Nephron progenitor cell (in vitro differentiated cells): ENCODE results near the gene TECPR2.
A peak's percentile ranks its signal among the peaks of the same experiment; 100 is the strongest.

ENCODE experiments used
- DNase-seq: peaks from one replicate; pipeline ENCODE4 v3.0.0; 2021
- H3K27ac Mint-ChIP-seq: 2 replicates; pipeline ENCODE4 v1.8.0; 2021; ENCODE audit warnings: mild to moderate bottlenecking, moderate library complexity, mixed read lengths
- H3K27me3 Mint-ChIP-seq: 2 replicates; pipeline ENCODE4 v1.8.0; 2021; ENCODE audit warnings: mild to moderate bottlenecking, low read depth, mixed read lengths; ENCODE audit not compliant: poor library complexity
- H3K36me3 Mint-ChIP-seq: 2 replicates; pipeline ENCODE4 v1.8.0; 2021; ENCODE audit warnings: low read depth, mixed read lengths
- H3K4me1 Mint-ChIP-seq: 2 replicates; pipeline ENCODE4 v1.8.0; 2021; ENCODE audit warnings: mixed read lengths
- H3K4me3 Mint-ChIP-seq: 2 replicates; pipeline ENCODE4 v1.8.0; 2021; ENCODE audit warnings: mild to moderate bottlenecking, moderate library complexity, mixed read lengths
- H3K9me3 Mint-ChIP-seq: 2 replicates; pipeline ENCODE4 v1.8.0; 2021; ENCODE audit warnings: mild to moderate bottlenecking, moderate library complexity, mixed read lengths
- CTCF ChIP-seq: fragments of 200-600 bp; sonication (generic); IDR thresholded peaks from 2 replicates; pipeline ENCODE4 v1.5.0; 2021; ENCODE audit warnings: antibody characterized with exemption

TECPR2 gene

DNA sequence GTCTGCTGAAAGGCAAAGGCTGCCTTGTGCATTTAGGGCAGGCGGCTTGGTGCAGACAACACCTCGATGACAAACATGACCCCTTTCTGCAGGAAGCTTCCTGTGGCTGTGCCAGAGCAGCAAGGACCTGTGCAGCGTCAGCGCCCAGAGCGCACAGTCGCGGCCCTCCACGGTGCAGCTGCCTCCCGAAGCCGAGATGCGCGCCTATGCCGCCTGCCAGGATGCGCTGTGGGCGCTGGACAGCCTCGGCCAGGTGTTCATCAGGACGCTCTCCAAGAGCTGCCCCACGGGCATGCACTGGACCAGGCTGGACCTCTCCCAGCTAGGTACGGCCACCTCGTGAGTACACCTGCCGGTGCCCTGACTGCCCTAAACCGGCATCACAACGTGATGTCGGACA lies 89.6 kb downstream of the TECPR2 start:
- TF ChIP-seq CTCF, result no peak
- Mint-ChIP-seq H3K4me3 (no peak overlapping the region), H3K27ac (no peak overlapping the region), H3K36me3 (peaks cover 44% of the 10 kb centered on the region), H3K9me3 (no peaks in the 10 kb centered on the region), H3K4me1 (no peaks in the 10 kb centered on the region), H3K27me3 (no peaks in the 10 kb centered on the region)
- no peak for DNase-seq

DNA sequence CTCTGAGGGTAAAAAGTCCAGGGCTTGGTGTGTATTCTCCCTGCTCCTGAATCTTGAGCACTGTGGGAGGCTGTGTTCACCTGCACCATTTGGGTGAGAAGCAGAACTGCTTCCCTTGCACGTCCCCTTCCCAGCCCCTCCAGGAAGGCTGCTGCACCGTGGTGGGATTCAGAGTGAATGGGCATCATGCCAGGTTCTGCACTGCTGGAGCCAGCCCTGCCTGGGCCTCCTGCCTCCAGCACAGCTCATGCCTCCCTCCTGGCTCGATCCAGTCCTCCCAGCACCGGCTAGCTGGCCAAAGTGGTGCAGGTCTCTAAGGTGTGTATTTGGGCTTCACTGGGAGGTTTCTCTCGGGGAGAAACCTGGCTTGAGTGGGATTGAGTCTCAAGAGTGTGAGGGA lies 92.0 kb downstream of the TECPR2 start:
- Mint-ChIP-seq H3K4me1 (peaks cover 9% of the 10 kb centered on the region), H3K27me3 (no peaks in the 10 kb centered on the region), H3K4me3 (no peak overlapping the region)

DNA sequence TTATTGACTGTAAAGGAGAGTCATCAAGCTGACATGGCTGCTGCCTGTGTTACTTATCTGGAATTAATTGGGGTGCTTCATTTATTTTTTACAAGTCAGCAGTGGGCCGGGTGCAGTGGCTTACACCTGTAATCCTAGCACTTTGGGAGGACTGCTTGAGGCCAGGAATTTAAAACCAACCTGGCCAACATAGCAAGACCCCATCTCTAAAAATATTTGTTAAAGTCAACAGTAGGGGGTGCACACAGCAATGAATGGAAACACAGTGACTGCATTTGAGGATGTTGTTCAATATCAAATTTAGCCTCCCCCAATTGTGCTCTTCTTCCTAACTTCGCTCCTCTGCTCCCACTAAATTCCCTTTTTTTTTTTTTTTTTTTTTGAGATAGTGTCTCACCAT lies 94.8 kb downstream of the TECPR2 start:
- no peak for TF ChIP-seq CTCF
- Mint-ChIP-seq H3K4me1 (peaks cover 20% of the 10 kb centered on the region), H3K9me3 (no peaks in the 10 kb centered on the region), H3K4me3 (no peak overlapping the region), H3K27ac (no peak overlapping the region), H3K36me3 (peaks cover 52% of the 10 kb centered on the region), H3K27me3 (no peaks in the 10 kb centered on the region)
- no peak for DNase-seq

More for the DNA sequence above, 92.0 kb downstream of the TECPR2 start:
- Mint-ChIP-seq H3K36me3 (peaks cover 54% of the 10 kb centered on the region), H3K9me3 (no peaks in the 10 kb centered on the region), H3K27ac (no peak overlapping the region)
- no peak for TF ChIP-seq CTCF
- DNase-seq, result no peak

DNA sequence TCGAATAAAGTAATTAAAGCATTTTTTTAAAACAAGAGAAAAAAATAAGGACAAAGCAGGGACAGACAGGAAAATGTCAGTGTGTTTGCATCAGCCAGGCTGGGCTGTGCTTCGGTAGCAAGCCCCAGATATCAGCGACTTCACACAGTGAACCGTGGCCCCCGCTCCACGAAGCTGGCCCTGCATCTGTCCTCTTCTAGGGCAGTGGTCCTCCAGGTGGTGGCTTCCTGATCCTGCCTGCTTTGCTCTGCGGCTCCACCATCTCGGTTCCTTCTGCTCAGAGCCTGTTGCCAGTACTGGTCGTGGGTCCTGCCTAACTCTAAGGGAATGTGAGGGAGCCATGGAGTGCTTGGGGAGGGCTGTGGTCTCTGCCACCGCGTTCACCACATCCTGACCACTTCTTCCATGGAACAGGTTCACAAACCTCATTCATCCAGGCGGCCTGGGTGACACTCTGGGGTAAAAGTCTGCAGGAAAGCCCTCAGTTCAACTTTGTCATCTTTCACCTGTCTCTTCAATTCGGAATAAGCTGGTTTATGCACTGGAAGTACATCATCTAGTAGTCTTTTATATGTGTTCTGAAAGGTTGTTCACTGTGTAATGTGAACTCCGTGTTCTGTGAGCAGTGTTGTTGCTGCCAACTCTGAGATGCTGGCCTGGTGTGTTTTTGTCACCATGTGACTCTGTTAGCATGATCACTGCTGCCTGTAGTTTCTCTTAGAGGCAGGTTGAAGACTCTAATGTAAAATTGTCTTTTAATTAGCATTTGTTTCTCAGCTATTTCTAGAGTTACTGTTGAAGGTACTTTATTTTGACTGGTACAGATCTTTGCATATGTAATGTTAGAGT lies 99.0 kb downstream of the TECPR2 start:
- Mint-ChIP-seq H3K36me3 (peaks cover 66% of the 10 kb centered on the region), H3K27me3 (peaks cover 2% of the 10 kb centered on the region), H3K9me3 (no peaks in the 10 kb centered on the region)

GRCh38 chr14:102462391-102462790 lies 99.7 kb downstream of the TECPR2 start:
- TF ChIP-seq CTCF, result no peak
- H3K36me3 Mint-ChIP-seq, result peaks cover 68% of the 10 kb centered on the region
- H3K4me1 Mint-ChIP-seq, result peaks cover 23% of the 10 kb centered on the region
- DNase-seq, result no peak
- peaks cover 2% of the 10 kb centered on the region for H3K27me3 Mint-ChIP-seq
- no peak overlapping the region for H3K4me3 Mint-ChIP-seq
- H3K27ac Mint-ChIP-seq, result no peak overlapping the region
- no peaks in the 10 kb centered on the region for H3K9me3 Mint-ChIP-seq

More for the DNA sequence above, 99.0 kb downstream of the TECPR2 start:
- DNase-seq, result no peak
- Mint-ChIP-seq H3K27ac (no peak overlapping the region), H3K4me1 (peaks cover 23% of the 10 kb centered on the region), H3K4me3 (no peak overlapping the region)
- no peak for TF ChIP-seq CTCF

- Mint-ChIP-seq H3K4me3 (no peak overlapping the region), H3K36me3 (peaks cover 69% of the 10 kb centered on the region), H3K27ac (peak overlapping the region; percentile 69), H3K27me3 (peaks cover 2% of the 10 kb centered on the region), H3K4me1 (peaks cover 21% of the 10 kb centered on the region), H3K9me3 (peaks cover 7% of the 10 kb centered on the region)
- no peak for DNase-seq
- TF ChIP-seq CTCF, result no peak
Observed at GRCh38 chr14:102464006-102464405, 101.3 kb downstream of the TECPR2 start.
